Panc1 (cell line): ENCODE measurements around the gene ADGRL3. TPM values are rescaled to one million over a fixed set of nuclear protein-coding genes. Genes with fewer than 3 reads are reported as not detected.

Experiments
- ATAC-seq: fragments of 200-7000 bp; cut with Tn5 transposase; 2 replicates; pipeline ENCODE4 v1.9.1; 2020; ENCODE audit warnings: mild to moderate bottlenecking, moderate library complexity
- BruUV-seq: library from RNA; stranded (reverse); fragments of 400-500 nt; replicated peaks from 2 replicates; lab custom pipeline; 2021; lab: Mats Ljungman, UMichigan
- CTCF ChIA-PET: fragments of 300-600 bp; sonication (Branson Sonifier 250); formaldehyde crosslinking; loops from one replicate; lab custom pipeline; 2022; ENCODE audit warnings: antibody characterized with exemption; lab: Charles Lee
- POLR2A ChIA-PET: fragments of 300-600 bp; sonication (Branson Sonifier 250); formaldehyde crosslinking; loops from one replicate; lab custom pipeline; 2022; ENCODE audit warnings: antibody characterized with exemption; lab: Charles Lee
- DNase-seq: peaks from one replicate; pipeline ENCODE4 v3.0.0-alpha.2; 2010; ENCODE audit warnings: low read depth, low spot score
- H3K27ac ChIP-seq: 2 replicates; pipeline ENCODE4 v1.5.1; 2011; ENCODE audit warnings: mild to moderate bottlenecking, low read length, inconsistent platforms
- H3K27me3 ChIP-seq: fragments of 200-500 bp; sonication (Bioruptor generic); 2 replicates; pipeline ENCODE4 v1.6.0; 2014; ENCODE audit warnings: low read length, inconsistent platforms; ENCODE audit not compliant: control insufficient read depth, insufficient read depth
- H3K36me3 ChIP-seq: fragments of 200-500 bp; sonication (Bioruptor generic); 2 replicates; pipeline ENCODE4 v1.5.1; 2014; ENCODE audit warnings: inconsistent platforms, mild to moderate bottlenecking, low read length, moderate library complexity; ENCODE audit not compliant: control insufficient read depth, insufficient read depth
- H3K4me1 ChIP-seq: 2 replicates; pipeline ENCODE4 v1.5.1; 2011; ENCODE audit warnings: inconsistent platforms, mild to moderate bottlenecking, low read length, moderate library complexity; ENCODE audit not compliant: control insufficient read depth, insufficient read depth
- H3K4me3 ChIP-seq, 2 experiments: 2 replicates each; pipeline ENCODE4 v1.5.1; 2011 to 2012; ENCODE audit warnings: low read depth in 2 of 2, low read length in 2 of 2, mild to moderate bottlenecking in 2 of 2, inconsistent platforms in 1 of 2, moderate library complexity in 1 of 2
- H3K9me3 ChIP-seq: fragments of 200-500 bp; sonication (Bioruptor generic); 2 replicates; pipeline ENCODE4 v1.5.1; 2014; ENCODE audit warnings: low read depth, mild to moderate bottlenecking, inconsistent platforms, low read length, moderate library complexity; ENCODE audit not compliant: control insufficient read depth, insufficient read depth
- CTCF ChIP-seq: fragments of 450-650 bp; IDR thresholded peaks from 2 replicates; pipeline ENCODE4 v1.5.1; 2017; ENCODE audit warnings: mild to moderate bottlenecking
- POLR2AphosphoS5 ChIP-seq: IDR thresholded peaks from 2 replicates; pipeline ENCODE4 v1.6.1; 2012; ENCODE audit warnings: mild to moderate bottlenecking, low read depth, low read length, moderate library complexity
- REST ChIP-seq, 2 experiments: IDR thresholded peaks; 2 replicates each; pipeline ENCODE4 v1.6.1; 2011 to 2012; ENCODE audit warnings: low read depth in 2 of 2, control low read depth in 1 of 2, low read length in 1 of 2, mild to moderate bottlenecking in 1 of 2, moderate library complexity in 1 of 2; ENCODE audit not compliant: insufficient read depth in 1 of 2
- SIN3A ChIP-seq: IDR thresholded peaks from 2 replicates; pipeline ENCODE4 v1.6.1; 2012; ENCODE audit warnings: low read depth, mild to moderate bottlenecking, low read length, moderate library complexity, borderline replicate concordance; ENCODE audit not compliant: insufficient read depth
- TCF7L2 ChIP-seq: IDR thresholded peaks from 2 replicates; pipeline ENCODE4 v1.6.1; 2011; ENCODE audit warnings: mild to moderate bottlenecking, low read depth, low read length, inconsistent platforms
- in situ Hi-C: cut with HindIII; loops from 2 replicates; pipeline ENCODE4 v1.10.0; 2016; ENCODE audit warnings: low sequenced_read_pairs, low pct_unique_long_range_greater_than_20kb
- intact Hi-C: fragments of 100-400 bp; cut with micrococcal nuclease; formaldehyde crosslinking; loops from one replicate; pipeline ENCODE4 v1.10.0; 2022; ENCODE audit not compliant: unreplicated experiment
- total RNA-seq: library from RNA; stranded (reverse); gene quantifications from one replicate; pipeline ENCODE4 v1.2.1, GENCODE V29; 2021; ENCODE audit not compliant: unreplicated experiment

Gene ADGRL3
- total RNA-seq, 1 experiment from 2014 or later = 0.23 TPM

GRCh38 chr4:61501812-61502211 lies 301.7 kb downstream of the ADGRL3 start:
- Histone ChIP-seq H3K4me3 (no peak overlapping the region), H3K27ac (no peak overlapping the region), H3K9me3 (no peaks in the 10 kb centered on the region), H3K4me1 (no peaks in the 10 kb centered on the region), H3K36me3 (no peaks in the 10 kb centered on the region), H3K27me3 (no peaks in the 10 kb centered on the region)
- CTCF ChIA-PET = no interaction called here
- ATAC-seq (no peak), DNase-seq (no peak)
- POLR2A ChIA-PET = no interaction called here
- no peak for TF ChIP-seq TCF7L2
- no peak for TF ChIP-seq REST (IDR thresholded peaks at IDR 0.05; ENCODE audit: insufficient read depth in 1 of 2, low read depth in 2 of 2, low read length in 1 of 2)
- no peak for TF ChIP-seq POLR2AphosphoS5
- no peak for TF ChIP-seq CTCF
- TF ChIP-seq SIN3A = no peak
- intact Hi-C loops (no loop called here), in situ Hi-C loops (no loop called here)
- no TSS peak for BruUV-seq

- no peak for TF ChIP-seq TCF7L2
- TF ChIP-seq REST (IDR thresholded peaks at IDR 0.05; ENCODE audit: insufficient read depth in 1 of 2, low read depth in 2 of 2, low read length in 1 of 2) = no peak
- no peak for TF ChIP-seq SIN3A
- no peak overlapping the region for H3K27ac ChIP-seq
- ChIA-PET CTCF (no interaction called here), POLR2A (no interaction called here)
- no peaks in the 10 kb centered on the region for H3K9me3 ChIP-seq
- no peaks in the 10 kb centered on the region for H3K4me1 ChIP-seq
- H3K36me3 ChIP-seq = no peaks in the 10 kb centered on the region
- in situ Hi-C loops = no loop called here
- H3K27me3 ChIP-seq = no peaks in the 10 kb centered on the region
- no peak for DNase-seq
- no peak overlapping the region for H3K4me3 ChIP-seq
- no peak for ATAC-seq
- no TSS peak for BruUV-seq
- intact Hi-C loops = no loop called here
Observed at GRCh38 chr4:61505773-61506685, 305.9 kb downstream of the ADGRL3 start.
